ENCODE data around the gene TCP10L.

GRCh38 chr21:32602099-32602498, 16.8 kb upstream of the TCP10L start:
- TF ChIP-seq EZH2phosphoT487 (IDR thresholded peaks at IDR 0.05; ENCODE audit: low read length) (no peak), CTCF (IDR thresholded peaks at IDR 0.05; ENCODE audit: low read length) (no peak)

Data from MM.1S (cell line).